IgD-negative memory B cell (primary cell): ENCODE measurements around the gene IFI35. TPM values are rescaled to one million over a fixed set of nuclear protein-coding genes. Genes with fewer than 3 reads are reported as not detected.
"Not testable (repeated sequence)": the region's sequence is repeated elsewhere in the genome, so short reads cannot be mapped to it uniquely, and the experiment has no call there.

Experiments
- H3K27ac Mint-ChIP-seq, 3 donors: one replicate each; pipeline ENCODE4 v1.8.0; 2020 to 2022; ENCODE audit warnings: mild to moderate bottlenecking in 3 of 3, mixed read lengths in 3 of 3, moderate library complexity in 1 of 3
- H3K27me3 Mint-ChIP-seq: one replicate; pipeline ENCODE4 v1.8.0; 2021; ENCODE audit warnings: mixed read lengths
- H3K36me3 Mint-ChIP-seq: one replicate; pipeline ENCODE4 v1.8.0; 2020; ENCODE audit warnings: mild to moderate bottlenecking, mixed read lengths
- H3K4me1 Mint-ChIP-seq, 3 donors: one replicate each; pipeline ENCODE4 v1.8.0; 2020 to 2022; ENCODE audit warnings: mixed read lengths in 3 of 3, mild to moderate bottlenecking in 1 of 3
- H3K4me3 Mint-ChIP-seq, 4 donors: one replicate each; pipeline ENCODE4 v1.8.0; 2020 to 2022; ENCODE audit warnings: mild to moderate bottlenecking in 4 of 4, mixed read lengths in 4 of 4, moderate library complexity in 3 of 4
- H3K9me3 Mint-ChIP-seq, 3 donors: one replicate each; pipeline ENCODE4 v1.8.0; 2020 to 2021; ENCODE audit warnings: mixed read lengths in 3 of 3, mild to moderate bottlenecking in 1 of 3
- polyA plus RNA-seq: library from polyadenylated mRNA; unstranded; fragments of 300-500 nt; fragmentation: Illumina TruSeq; gene quantifications from one replicate; pipeline ENCODE4 v1.2.3, GENCODE V29; 2021

IFI35 gene
- polyA plus RNA-seq, 1 donor from 2014 or later, result 63.7 TPM

- H3K9me3 Mint-ChIP-seq, result no peaks in the 10 kb centered on the region
- no peak overlapping the region for H3K4me3 Mint-ChIP-seq
- peaks cover 6% of the 10 kb centered on the region for H3K36me3 Mint-ChIP-seq
- peaks cover 6 to 23% (median 21%) of the 10 kb centered on the region in 3 donors for H3K4me1 Mint-ChIP-seq
- no peak overlapping the region for H3K27ac Mint-ChIP-seq
- no peaks in the 10 kb centered on the region for H3K27me3 Mint-ChIP-seq
Observed at GRCh38 chr17:42989141-42989540, 17.4 kb upstream of the IFI35 start.

GRCh38 chr17:42989726-42990652, 16.6 kb upstream of the IFI35 start:
- no peaks in the 10 kb centered on the region for H3K27me3 Mint-ChIP-seq
- H3K9me3 Mint-ChIP-seq, result no peaks in the 10 kb centered on the region
- H3K4me3 Mint-ChIP-seq, result no peak overlapping the region
- peaks cover 5 to 17% (median 15%) of the 10 kb centered on the region in 3 donors for H3K4me1 Mint-ChIP-seq
- H3K27ac Mint-ChIP-seq, result no peak overlapping the region
- peaks cover 6% of the 10 kb centered on the region for H3K36me3 Mint-ChIP-seq

GRCh38 chr17:42991471-42991870, 15.1 kb upstream of the IFI35 start:
- peaks cover 0 to 8% (median 5%) of the 10 kb centered on the region in 3 donors for H3K4me1 Mint-ChIP-seq
- H3K4me3 Mint-ChIP-seq, result no peak overlapping the region
- H3K27me3 Mint-ChIP-seq, result no peaks in the 10 kb centered on the region
- H3K9me3 Mint-ChIP-seq, result no peaks in the 10 kb centered on the region
- peaks cover 4% of the 10 kb centered on the region for H3K36me3 Mint-ChIP-seq
- no peak overlapping the region for H3K27ac Mint-ChIP-seq

DNA sequence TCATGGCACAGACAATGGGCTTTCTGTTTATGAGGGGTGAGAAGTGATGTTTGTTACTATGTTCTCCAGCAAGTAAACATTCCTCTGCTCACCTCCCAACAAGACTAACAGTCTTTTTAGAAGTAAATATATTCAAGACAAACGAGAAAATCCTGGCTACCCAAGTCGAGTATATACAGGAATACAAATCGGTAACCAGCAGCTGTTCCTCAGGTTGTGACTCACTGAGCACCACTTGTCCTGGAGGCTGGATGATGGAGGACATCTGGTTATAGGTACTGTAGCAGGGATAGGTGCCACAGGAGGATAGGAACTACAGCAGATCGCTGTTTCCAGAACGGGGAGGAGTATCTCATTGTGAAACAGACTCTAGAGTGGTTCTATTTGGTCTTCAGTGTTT, 13.7 kb upstream of the IFI35 start:
- H3K4me3 Mint-ChIP-seq, result no peak overlapping the region
- no peaks in the 10 kb centered on the region for H3K27me3 Mint-ChIP-seq
- no peaks in the 10 kb centered on the region for H3K9me3 Mint-ChIP-seq
- no peak overlapping the region for H3K27ac Mint-ChIP-seq
- H3K36me3 Mint-ChIP-seq, result peaks cover 2% of the 10 kb centered on the region
- peaks cover 3 to 12% (median 6%) of the 10 kb centered on the region in 3 donors for H3K4me1 Mint-ChIP-seq

GRCh38 chr17:42993913-42994312, 12.7 kb upstream of the IFI35 start:
- H3K4me1 Mint-ChIP-seq, result peaks cover 7 to 15% (median 10%) of the 10 kb centered on the region in 3 donors
- H3K4me3 Mint-ChIP-seq, H3K9me3 Mint-ChIP-seq, H3K36me3 Mint-ChIP-seq, H3K27ac Mint-ChIP-seq, H3K27me3 Mint-ChIP-seq: not testable (repeated sequence)

GRCh38 chr17:42997390-42997983, 9.1 kb upstream of the IFI35 start:
- H3K4me3 Mint-ChIP-seq, result peak overlapping the region; percentile 84 to 96 (median 96)
- peak overlapping the region; percentile 25 to 99 (median 89) for H3K27ac Mint-ChIP-seq
- no peaks in the 10 kb centered on the region for H3K36me3 Mint-ChIP-seq
- H3K9me3 Mint-ChIP-seq, result no peaks in the 10 kb centered on the region
- H3K27me3 Mint-ChIP-seq, result no peaks in the 10 kb centered on the region
- peaks cover 6 to 19% (median 7%) of the 10 kb centered on the region in 3 donors for H3K4me1 Mint-ChIP-seq

DNA sequence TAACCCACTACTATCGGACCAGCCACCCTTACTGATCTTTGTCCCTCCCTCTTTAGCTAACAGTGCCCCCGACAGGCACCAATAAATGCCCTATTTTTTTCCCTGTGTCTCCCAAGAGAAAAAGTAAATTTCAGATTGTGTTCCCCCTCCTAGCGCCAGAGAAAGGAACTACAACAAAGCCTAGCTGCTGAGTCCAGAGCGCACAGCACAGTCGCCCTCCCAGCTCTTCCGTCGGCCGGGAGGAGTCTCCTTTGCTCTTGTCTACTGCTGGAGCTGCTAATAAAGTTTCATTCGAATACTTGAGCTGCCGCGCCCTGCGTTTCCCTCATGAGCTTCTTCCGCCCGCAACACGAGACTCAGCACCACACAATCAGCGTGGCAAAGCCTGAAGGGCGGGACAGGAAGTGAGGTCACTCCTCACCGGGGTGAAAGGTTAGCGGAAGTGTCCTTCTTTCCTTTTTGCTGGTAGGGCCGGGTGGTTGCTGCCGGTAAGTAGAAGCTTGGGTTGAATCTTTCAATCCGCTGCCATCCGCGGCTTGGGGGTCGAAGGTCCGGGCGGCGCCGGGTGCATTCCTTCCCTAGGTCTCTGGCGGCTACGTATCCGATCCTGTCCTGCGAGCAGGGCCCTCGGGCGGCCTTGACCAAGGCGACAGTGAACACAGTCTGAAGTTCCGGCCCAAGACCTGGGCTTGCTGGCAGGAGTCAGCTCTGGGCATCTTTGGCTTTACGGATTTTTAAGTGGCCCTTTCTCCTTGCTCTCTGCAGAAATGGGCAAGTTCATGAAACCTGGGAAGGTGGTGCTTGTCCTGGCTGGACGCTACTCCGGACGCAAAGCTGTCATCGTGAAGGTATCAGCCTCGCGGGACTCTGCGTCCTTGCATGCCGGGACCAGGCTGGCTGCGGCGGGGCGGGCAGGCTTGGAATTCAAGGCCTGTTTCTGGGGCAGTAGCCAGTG, 8.3 kb upstream of the IFI35 start, which contains the start of gene RPL27:
RPL27 (plus strand) TSS at position 436 of the 955 bp plus-strand sequence; CDS start at position 768, 332 bp downstream.
- Mint-ChIP-seq H3K9me3 (no peaks in the 10 kb centered on the region), H3K36me3 (no peaks in the 10 kb centered on the region)

GRCh38 chr17:42999003-42999525, 7.5 kb upstream of the IFI35 start:
- Mint-ChIP-seq H3K27me3 (no peaks in the 10 kb centered on the region), H3K27ac (peak overlapping the region; percentile 89 to 99 (median 98)), H3K4me3 (peak overlapping the region; percentile 84 to 96 (median 96)), H3K36me3 (no peaks in the 10 kb centered on the region), H3K9me3 (no peaks in the 10 kb centered on the region), H3K4me1 (peaks cover 6 to 19% (median 7%) of the 10 kb centered on the region in 3 donors)

More for the DNA sequence above, 8.3 kb upstream of the IFI35 start, which contains the start of gene RPL27:
- Mint-ChIP-seq H3K27me3 (no peaks in the 10 kb centered on the region), H3K4me1 (peaks cover 6 to 19% (median 7%) of the 10 kb centered on the region in 3 donors), H3K4me3 (peak within 1 kb of the TSS; percentile 84 to 96 (median 96)), H3K27ac (peak within 1 kb of the TSS; percentile 89 to 99 (median 98))

DNA sequence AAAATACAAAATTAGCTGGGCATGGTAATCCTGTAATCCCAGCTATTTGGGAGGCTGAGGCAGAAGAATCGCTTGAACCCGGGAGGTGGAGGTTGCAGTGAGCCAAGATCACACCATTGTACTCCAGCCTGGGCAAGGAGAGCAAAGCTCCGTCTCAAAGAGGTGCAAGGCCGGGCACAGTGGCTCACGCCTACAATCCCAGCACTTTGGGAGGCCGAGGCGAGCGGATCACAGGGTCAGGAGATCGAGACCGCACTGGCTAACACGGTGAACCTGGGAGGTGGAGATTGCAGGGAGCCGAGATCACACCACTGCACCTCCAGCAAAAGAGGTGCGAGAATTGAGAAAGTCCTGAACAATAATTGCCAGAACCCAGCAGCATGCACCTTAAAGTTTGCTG, 5.7 kb upstream of the IFI35 start:
- H3K27me3 Mint-ChIP-seq, H3K9me3 Mint-ChIP-seq, H3K36me3 Mint-ChIP-seq, H3K27ac Mint-ChIP-seq: not testable (repeated sequence)
- peak overlapping the region in 1 of 4 donors; percentile 41 for H3K4me3 Mint-ChIP-seq
- H3K4me1 Mint-ChIP-seq, result peaks cover 6 to 18% (median 7%) of the 10 kb centered on the region in 3 donors

- H3K4me1 Mint-ChIP-seq, result peaks cover 8 to 18% (median 9%) of the 10 kb centered on the region in 3 donors
- no peaks in the 10 kb centered on the region for H3K27me3 Mint-ChIP-seq
- H3K4me3 Mint-ChIP-seq, result peak overlapping the region in 2 of 4 donors; percentile 34 to 65
- peak overlapping the region; percentile 56 to 73 (median 71) for H3K27ac Mint-ChIP-seq
- H3K9me3 Mint-ChIP-seq, result no peaks in the 10 kb centered on the region
- H3K36me3 Mint-ChIP-seq, result no peaks in the 10 kb centered on the region
Observed at GRCh38 chr17:43003542-43004172, 2.9 kb upstream of the IFI35 start.

DNA sequence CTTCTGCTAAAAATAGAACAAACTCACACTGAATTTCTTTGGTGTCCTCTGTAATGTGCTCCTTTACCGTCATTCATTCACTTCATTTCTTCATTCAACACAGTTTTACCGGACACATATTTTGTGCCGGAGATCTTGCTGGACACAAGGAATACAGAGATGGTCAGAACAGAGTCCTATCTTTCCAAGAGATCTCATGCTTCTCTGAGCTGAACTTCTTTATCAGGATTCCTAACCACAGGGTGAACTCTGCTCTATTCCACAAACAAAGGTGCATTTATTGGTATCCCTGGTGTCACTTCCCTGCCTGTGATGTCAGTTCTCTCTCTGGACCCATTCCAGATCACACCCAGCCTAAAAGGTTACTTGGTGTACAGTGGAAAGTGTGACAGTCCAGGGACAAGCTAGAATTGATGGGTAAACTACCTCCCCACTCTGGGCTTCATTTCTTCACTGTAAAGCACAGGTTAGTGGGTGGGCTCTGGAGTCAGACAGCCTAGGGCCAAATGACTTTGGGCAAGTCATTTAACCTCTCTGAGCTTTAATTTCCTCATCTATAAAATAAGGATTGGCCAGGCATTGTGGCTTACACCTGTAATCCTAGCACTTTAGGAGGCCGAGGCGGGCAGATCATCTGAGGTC, 4.2 kb downstream of the IFI35 start:
- no peak overlapping the region for H3K27ac Mint-ChIP-seq
- H3K9me3 Mint-ChIP-seq, result no peaks in the 10 kb centered on the region
- no peaks in the 10 kb centered on the region for H3K27me3 Mint-ChIP-seq
- H3K4me3 Mint-ChIP-seq, result peak overlapping the region in 1 of 4 donors; percentile 22
- peaks cover 8 to 15% (median 10%) of the 10 kb centered on the region in 3 donors for H3K4me1 Mint-ChIP-seq
- peaks cover 1% of the 10 kb centered on the region for H3K36me3 Mint-ChIP-seq

GRCh38 chr17:43011728-43012472, 5.3 kb downstream of the IFI35 start:
- Mint-ChIP-seq H3K27ac (no peak overlapping the region), H3K36me3 (peaks cover 1% of the 10 kb centered on the region), H3K27me3 (no peaks in the 10 kb centered on the region), H3K4me1 (peaks cover 1 to 8% (median 5%) of the 10 kb centered on the region in 3 donors), H3K9me3 (no peaks in the 10 kb centered on the region), H3K4me3 (peak overlapping the region in 1 of 4 donors; percentile 83)

DNA sequence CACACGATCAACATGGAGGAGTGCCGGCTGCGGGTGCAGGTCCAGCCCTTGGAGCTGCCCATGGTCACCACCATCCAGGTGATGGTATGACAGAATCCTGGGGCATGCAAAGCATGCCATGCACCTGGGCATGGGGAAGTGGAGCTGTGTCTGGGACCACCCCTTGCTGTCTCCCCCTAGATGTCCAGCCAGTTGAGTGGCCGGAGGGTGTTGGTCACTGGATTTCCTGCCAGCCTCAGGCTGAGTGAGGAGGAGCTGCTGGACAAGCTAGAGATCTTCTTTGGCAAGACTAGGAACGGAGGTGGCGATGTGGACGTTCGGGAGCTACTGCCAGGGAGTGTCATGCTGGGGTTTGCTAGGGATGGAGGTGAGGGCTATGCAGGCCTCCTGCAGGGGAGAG, 6.7 kb downstream of the IFI35 start:
- no peaks in the 10 kb centered on the region for H3K9me3 Mint-ChIP-seq
- H3K27ac Mint-ChIP-seq, result peak overlapping the region in 1 of 3 donors; percentile 92
- H3K4me1 Mint-ChIP-seq, result peaks cover 0 to 12% (median 6%) of the 10 kb centered on the region in 3 donors
- no peaks in the 10 kb centered on the region for H3K27me3 Mint-ChIP-seq
- no peak overlapping the region for H3K4me3 Mint-ChIP-seq
- peaks cover 1% of the 10 kb centered on the region for H3K36me3 Mint-ChIP-seq
